Ovary (tissue), 9 donors: ENCODE data around the gene C1orf115. TPM values are rescaled to one million over a fixed set of nuclear protein-coding genes. Genes with fewer than 3 reads are reported as not detected.
"Not testable (repeated sequence)": the region's sequence is repeated elsewhere in the genome, so short reads cannot be mapped to it uniquely, and the experiment has no call there.

Experiments used
- DNase-seq, 5 donors: peaks; one replicate each; pipeline ENCODE4 v3.0.0-alpha.2; 2019 to 2020
- H3K27ac ChIP-seq, 2 donors: fragments of 200-600 bp; one replicate each; pipeline versions ENCODE4 v1.5.1 to v1.8.0; 2019 to 2022
- H3K27me3 ChIP-seq: fragments of 200-600 bp; one replicate; pipeline ENCODE4 v1.8.0; 2022
- H3K36me3 ChIP-seq: fragments of 200-600 bp; sonication (generic); one replicate; pipeline ENCODE4 v1.5.1; 2019
- H3K4me1 ChIP-seq: one replicate; pipeline ENCODE4 v1.8.1; 2013; ENCODE audit warnings: mild to moderate bottlenecking, moderate library complexity; ENCODE audit not compliant: insufficient read depth
- H3K4me3 ChIP-seq: fragments of 200-600 bp; sonication (generic); one replicate; pipeline ENCODE4 v1.5.1; 2017
- H3K9me3 ChIP-seq, 2 donors: fragments of 200-600 bp in 1 of 2; sonication (generic) in 1 of 2; one replicate each; pipeline versions ENCODE4 v1.5.1 to v1.8.1; 2013 to 2019; ENCODE audit warnings: mild to moderate bottlenecking in 1 of 2, moderate library complexity in 1 of 2
- EP300 ChIP-seq: sonication (generic); formaldehyde crosslinking; IDR thresholded peaks from one replicate; pipeline ENCODE4 v1.6.1; 2017; ENCODE audit warnings: antibody characterized with exemption
- POLR2A ChIP-seq: fragments of 450-650 bp; IDR thresholded peaks from one replicate; pipeline ENCODE4 v1.6.1; 2017; ENCODE audit warnings: antibody characterized with exemption, mild to moderate bottlenecking, moderate library complexity
- WGBS, 3 donors: extraction: QIAGEN DNeasy Blood & Tissue Kit in 1 of 3; methylation state at CpG; one replicate each; pipeline versions ENCODE4 v1.1.5 to v1.1.7; 2013 to 2017; 5-methylcytosine and 5-hydroxymethylcytosine counted together
- intact Hi-C, 4 donors: fragments of 100-400 bp; cut with DNase I; formaldehyde crosslinking; loops; one replicate each; pipeline versions ENCODE4 v1.11.0 to v1.15.1; 2022 to 2023
- polyA plus RNA-seq, 2 donors: library from polyadenylated mRNA; stranded (reverse); fragments of 200-250 nt in 1 of 2; fragments of 350-450 nt in 1 of 2; fragmentation: Illumina TruSeq in 1 of 2; extraction: RNeasy Lipid Tissue Mini Kit (QIAGEN cat#74804) in 1 of 2; gene quantifications; one replicate each; pipeline ENCODE4 v1.2.3, GENCODE V29; 2013 to 2014
- total RNA-seq, 7 donors: library from RNA; depleted of rRNA in 2 of 7; stranded (reverse); fragments of >200 nt in 2 of 7; fragmentation: NEBNext Ultra II Directional in 3 of 7; extraction: Animal tissue kit (Norgen Biotek cat#: 25700) in 3 of 7; gene quantifications; one replicate each; pipeline versions ENCODE4 v1.1.0 to v1.2.4, GENCODE V29; 2016 to 2023
- TF ChIP-seq, protein P1 (sequence below), 3 donors: fragments of 450-650 bp in 2 of 3; fragments of 200-600 bp in 1 of 3; IDR thresholded peaks; one replicate each; pipeline versions ENCODE4 v1.5.1 to v1.8.0; 2016 to 2022; ENCODE audit warnings: antibody characterized with exemption in 3 of 3, mild to moderate bottlenecking in 1 of 3
- donor health status: DM: no; HTN: no; CAD: no; lungs with moderate emphysema.
- donor health status: DM: no; HTN: no; CAD: no.
- donor health status: Bipolar disorder and iron deficiency.
- donor health status: DM: yes; HTN: yes; CAD: no.
- donor health status: DM: no; HTN: no; CAD: no.
- donor health status: DM: yes; HTN: yes; CAD: no.

Gene C1orf115
- total and polyA plus RNA-seq, 9 donors, result 10.0 to 23.8 (median 17.6) TPM

DNA sequence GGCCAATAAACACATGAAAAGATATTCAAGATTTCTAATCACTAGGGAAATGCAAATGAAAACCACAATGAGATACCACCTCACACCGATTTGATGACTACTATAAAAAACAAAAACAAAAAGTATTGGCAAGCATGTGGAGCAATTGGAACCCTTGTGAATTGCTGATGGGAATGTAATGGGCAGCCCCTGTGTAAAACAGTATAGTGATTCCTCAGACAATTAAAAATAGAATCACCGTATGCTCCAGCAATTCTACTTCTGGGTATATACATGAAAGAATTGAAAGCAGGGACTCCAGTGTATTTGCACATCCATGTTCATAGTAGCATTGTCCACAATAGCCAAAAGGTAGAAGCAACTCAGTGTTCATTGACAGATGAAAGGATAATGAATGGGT, 12.9 kb upstream of the C1orf115 start:
- intact Hi-C loops, result no loop called here

GRCh38 chr1:220680085-220680687, 10.0 kb upstream of the C1orf115 start:
- DNase-seq, result no peak
- intact Hi-C loops, result loop anchor here in 2 of 4 donors (2.0 to 5.0 kb wide), 2 partner anchors 97 to 102 kb away; no protein-coding TSS in a partner anchor
- WGBS, 3 donors, result 29 to 35% (median 30%) methylated on average over 7 of the region's 7 CpGs
- Histone ChIP-seq H3K36me3 (no peaks in the 10 kb centered on the region), H3K9me3 (no peaks in the 10 kb centered on the region), H3K27ac (no peak overlapping the region), H3K4me3 (no peak overlapping the region), H3K27me3 (no peaks in the 10 kb centered on the region), H3K4me1 (no peaks in the 10 kb centered on the region)
- TF ChIP-seq POLR2A, result no peak
- TF ChIP-seq, protein P1, sequence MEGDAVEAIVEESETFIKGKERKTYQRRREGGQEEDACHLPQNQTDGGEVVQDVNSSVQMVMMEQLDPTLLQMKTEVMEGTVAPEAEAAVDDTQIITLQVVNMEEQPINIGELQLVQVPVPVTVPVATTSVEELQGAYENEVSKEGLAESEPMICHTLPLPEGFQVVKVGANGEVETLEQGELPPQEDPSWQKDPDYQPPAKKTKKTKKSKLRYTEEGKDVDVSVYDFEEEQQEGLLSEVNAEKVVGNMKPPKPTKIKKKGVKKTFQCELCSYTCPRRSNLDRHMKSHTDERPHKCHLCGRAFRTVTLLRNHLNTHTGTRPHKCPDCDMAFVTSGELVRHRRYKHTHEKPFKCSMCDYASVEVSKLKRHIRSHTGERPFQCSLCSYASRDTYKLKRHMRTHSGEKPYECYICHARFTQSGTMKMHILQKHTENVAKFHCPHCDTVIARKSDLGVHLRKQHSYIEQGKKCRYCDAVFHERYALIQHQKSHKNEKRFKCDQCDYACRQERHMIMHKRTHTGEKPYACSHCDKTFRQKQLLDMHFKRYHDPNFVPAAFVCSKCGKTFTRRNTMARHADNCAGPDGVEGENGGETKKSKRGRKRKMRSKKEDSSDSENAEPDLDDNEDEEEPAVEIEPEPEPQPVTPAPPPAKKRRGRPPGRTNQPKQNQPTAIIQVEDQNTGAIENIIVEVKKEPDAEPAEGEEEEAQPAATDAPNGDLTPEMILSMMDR (IDR thresholded peaks at IDR 0.05), result peak; percentile 44 to 60 (median 59)
- TF ChIP-seq EP300, result no peak

More for the DNA sequence above, 12.9 kb upstream of the C1orf115 start:
- Histone ChIP-seq H3K4me1 (no peaks in the 10 kb centered on the region), H3K27me3 (no peaks in the 10 kb centered on the region), H3K27ac (no peak overlapping the region), H3K4me3 (no peak overlapping the region), H3K9me3 (no peaks in the 10 kb centered on the region), H3K36me3 (no peaks in the 10 kb centered on the region)
- no peak for DNase-seq
- no peak for TF ChIP-seq POLR2A
- TF ChIP-seq EP300, result no peak
- TF ChIP-seq, protein P1 (IDR thresholded peaks at IDR 0.05), result no peak
- WGBS, 3 donors, result 52 to 75% (median 64%) methylated on average over 2 of the region's 2 CpGs

- TF ChIP-seq, protein P1 (IDR thresholded peaks at IDR 0.05), result no peak
- TF ChIP-seq EP300, result no peak
- no peak for TF ChIP-seq POLR2A
- no peak overlapping the region for H3K4me3 ChIP-seq
- no peaks in the 10 kb centered on the region for H3K4me1 ChIP-seq
- 47 to 58% (median 51%) methylated on average over 10 of the region's 10 CpGs for WGBS, 3 donors
- no peaks in the 10 kb centered on the region for H3K27me3 ChIP-seq
- intact Hi-C loops, result loop anchor here in 2 of 4 donors (2.0 to 5.0 kb wide), 2 partner anchors 95 to 101 kb away; no protein-coding TSS in a partner anchor
- H3K9me3 ChIP-seq, result no peaks in the 10 kb centered on the region
- no peak overlapping the region for H3K27ac ChIP-seq
- no peak for DNase-seq
- no peaks in the 10 kb centered on the region for H3K36me3 ChIP-seq
Measured at GRCh38 chr1:220681220-220681880, 8.8 kb upstream of the C1orf115 start.

DNA sequence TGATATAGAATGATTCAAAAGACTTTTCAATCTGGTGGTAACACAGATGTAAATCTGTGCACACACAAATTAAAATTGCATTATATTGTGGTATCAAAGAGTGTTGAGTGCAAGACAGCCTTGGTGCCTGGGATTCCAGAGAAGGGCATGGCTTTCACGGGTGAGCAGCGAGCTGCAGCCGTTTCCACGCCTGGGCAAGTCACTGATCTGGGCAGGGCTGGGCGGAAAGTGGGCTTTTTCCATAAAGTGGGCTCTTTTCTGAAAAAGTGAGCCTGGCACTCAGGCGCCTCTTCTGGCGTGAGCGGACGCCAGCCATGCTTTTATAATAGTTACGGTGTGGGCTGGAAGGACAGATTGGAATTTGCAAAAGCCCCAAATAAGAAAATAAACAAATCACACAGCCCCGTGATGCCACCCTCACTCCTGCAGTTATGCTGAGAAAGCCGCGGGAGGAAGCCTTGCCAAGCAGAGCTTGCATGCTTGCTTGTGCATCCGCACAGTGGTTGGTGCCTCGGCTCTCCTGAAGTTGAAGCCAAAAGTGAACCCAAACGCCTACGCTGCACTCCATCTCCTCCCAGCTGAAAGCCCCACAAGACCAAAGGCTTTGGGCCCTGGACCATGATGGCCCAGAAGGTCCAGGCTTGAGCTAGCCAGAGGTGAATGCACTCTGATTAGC, 7.1 kb upstream of the C1orf115 start:
- DNase-seq, result no peak
- no peak overlapping the region for H3K4me3 ChIP-seq
- H3K4me1 ChIP-seq, result no peaks in the 10 kb centered on the region
- intact Hi-C loops, result loop anchor here in 1 of 4 donors (5.0 kb wide), 1 partner anchor 99 kb away; no protein-coding TSS in a partner anchor
- H3K27ac ChIP-seq, result no peak overlapping the region
- TF ChIP-seq POLR2A, result no peak
- TF ChIP-seq, protein P1 (IDR thresholded peaks at IDR 0.05), result no peak
- H3K36me3 ChIP-seq, result no peaks in the 10 kb centered on the region
- 87 to 92% (median 91%) methylated on average over 17 of the region's 17 CpGs for WGBS, 3 donors
- no peaks in the 10 kb centered on the region for H3K9me3 ChIP-seq
- no peaks in the 10 kb centered on the region for H3K27me3 ChIP-seq

GRCh38 chr1:220683716-220684115, 6.4 kb upstream of the C1orf115 start:
- 95 to 96% (median 95%) methylated on average over 12 of the region's 12 CpGs for WGBS, 3 donors
- DNase-seq, H3K4me3 ChIP-seq, H3K27ac ChIP-seq, H3K4me1 ChIP-seq, H3K9me3 ChIP-seq, H3K27me3 ChIP-seq, H3K36me3 ChIP-seq: not testable (repeated sequence)
- intact Hi-C loops, result loop anchor here in 1 of 4 donors (5.0 kb wide), 1 partner anchor 99 kb away; no protein-coding TSS in a partner anchor
